GM12801 (cell line): ENCODE results near the gene TBL2.

Experiments used
- TF ChIP-seq, protein P1 (sequence below): IDR thresholded peaks from one replicate; pipeline ENCODE4 v1.5.1; 2011; ENCODE audit warnings: control low read depth; ENCODE audit not compliant: insufficient read length; ENCODE audit errors: extremely low read depth

Gene TBL2

GRCh38 chr7:73537051-73537450, 41.3 kb downstream of the TBL2 start:
- TF ChIP-seq, protein P1, sequence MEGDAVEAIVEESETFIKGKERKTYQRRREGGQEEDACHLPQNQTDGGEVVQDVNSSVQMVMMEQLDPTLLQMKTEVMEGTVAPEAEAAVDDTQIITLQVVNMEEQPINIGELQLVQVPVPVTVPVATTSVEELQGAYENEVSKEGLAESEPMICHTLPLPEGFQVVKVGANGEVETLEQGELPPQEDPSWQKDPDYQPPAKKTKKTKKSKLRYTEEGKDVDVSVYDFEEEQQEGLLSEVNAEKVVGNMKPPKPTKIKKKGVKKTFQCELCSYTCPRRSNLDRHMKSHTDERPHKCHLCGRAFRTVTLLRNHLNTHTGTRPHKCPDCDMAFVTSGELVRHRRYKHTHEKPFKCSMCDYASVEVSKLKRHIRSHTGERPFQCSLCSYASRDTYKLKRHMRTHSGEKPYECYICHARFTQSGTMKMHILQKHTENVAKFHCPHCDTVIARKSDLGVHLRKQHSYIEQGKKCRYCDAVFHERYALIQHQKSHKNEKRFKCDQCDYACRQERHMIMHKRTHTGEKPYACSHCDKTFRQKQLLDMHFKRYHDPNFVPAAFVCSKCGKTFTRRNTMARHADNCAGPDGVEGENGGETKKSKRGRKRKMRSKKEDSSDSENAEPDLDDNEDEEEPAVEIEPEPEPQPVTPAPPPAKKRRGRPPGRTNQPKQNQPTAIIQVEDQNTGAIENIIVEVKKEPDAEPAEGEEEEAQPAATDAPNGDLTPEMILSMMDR = no peak

- TF ChIP-seq, protein P1 = no peak
Observed at GRCh38 chr7:73536479-73536878, 41.9 kb downstream of the TBL2 start.

DNA sequence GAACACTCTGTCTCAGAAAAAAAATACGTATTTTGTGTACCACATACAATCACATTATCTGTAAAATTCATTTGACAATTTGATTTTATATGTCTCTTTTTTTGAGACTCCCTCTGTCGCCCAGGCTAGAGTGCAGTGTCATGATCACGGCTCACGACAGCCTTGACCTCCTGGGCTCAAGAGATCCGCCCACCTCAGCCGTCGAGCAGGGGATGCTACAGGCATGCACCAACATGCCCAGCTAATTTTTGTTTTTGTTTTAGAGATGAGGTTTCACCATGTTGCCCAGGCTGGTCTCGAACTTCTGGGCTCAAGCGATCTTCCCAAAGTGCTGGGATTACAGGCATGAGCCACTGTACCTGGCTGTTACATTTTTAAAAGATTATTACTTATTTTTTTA, 44.6 kb downstream of the TBL2 start:
- TF ChIP-seq, protein P1 = no peak

- TF ChIP-seq, protein P1 = no peak
Observed at GRCh38 chr7:73532224-73532623, 46.2 kb downstream of the TBL2 start.

DNA sequence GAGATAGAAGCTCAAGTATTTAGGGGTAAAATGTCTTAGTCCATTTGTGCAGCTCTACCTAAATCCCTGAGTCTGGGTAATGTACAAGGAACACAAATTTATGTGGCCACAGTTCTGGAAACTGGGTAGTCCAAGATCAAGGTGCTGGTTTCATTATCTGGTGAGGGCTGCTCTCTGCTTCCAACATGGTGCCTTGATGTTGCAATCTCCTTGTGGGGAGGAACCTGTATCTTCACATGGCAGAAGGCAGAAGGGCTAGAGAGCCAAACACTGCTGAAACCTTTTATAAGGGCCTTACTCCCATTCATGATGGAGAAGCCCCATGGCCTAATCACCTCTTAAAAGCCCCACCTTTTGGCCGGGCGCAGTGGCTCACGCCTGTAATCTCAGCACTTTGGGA, 47.6 kb downstream of the TBL2 start:
- TF ChIP-seq, protein P1 = no peak

- TF ChIP-seq, protein P1 = no peak
Observed at GRCh38 chr7:73526896-73527821, 51.2 kb downstream of the TBL2 start.

DNA sequence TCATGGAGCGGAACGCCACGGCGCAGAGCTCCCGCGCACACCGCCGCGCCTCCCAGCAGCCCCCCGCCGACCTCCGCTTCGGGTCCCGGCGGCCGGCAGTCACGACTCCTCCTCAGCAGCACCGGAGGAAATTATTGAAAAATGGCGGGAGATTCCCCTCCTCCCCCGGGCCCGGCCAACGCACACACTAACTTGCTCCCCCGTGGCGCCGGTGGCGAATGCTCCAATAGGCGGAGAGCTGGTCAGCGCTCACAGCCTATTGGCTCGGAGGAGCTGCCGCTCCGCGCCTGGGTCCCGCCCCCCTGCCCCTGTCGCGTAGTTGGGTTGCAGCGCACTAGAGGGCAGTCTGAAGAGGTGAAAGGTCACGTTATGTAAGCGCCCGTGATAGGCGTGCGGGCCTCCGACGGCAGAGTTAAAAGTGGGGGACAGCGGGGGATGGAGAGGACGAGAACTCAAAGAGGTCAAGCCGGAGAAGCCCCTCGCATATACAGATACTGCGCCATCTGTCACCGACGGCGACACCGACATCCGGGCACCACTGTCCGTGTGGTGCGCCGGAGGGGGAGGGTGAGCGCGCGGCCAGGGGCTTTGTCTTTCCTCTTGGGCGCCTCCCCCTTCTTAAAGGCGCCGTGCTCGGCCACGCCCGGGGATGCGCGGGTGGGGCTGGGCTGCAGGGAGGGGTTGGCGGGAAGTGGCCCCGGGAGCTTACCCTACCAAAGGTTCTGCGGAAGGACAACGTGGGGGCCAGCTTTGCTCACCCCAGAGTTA, 56.1 kb downstream of the TBL2 start, which contains the start of gene BAZ1B:
TSS of gene BAZ1B (minus strand) at position 189 of the 768 bp plus-strand sequence. CDS start 360 bp downstream, outside the sequence.
- TF ChIP-seq, protein P1 = no peak
